AG04450 (cell line): ENCODE data around the gene CYP2S1. TPM values are rescaled to one million over a fixed set of nuclear protein-coding genes. Genes with fewer than 3 reads are reported as not detected.

Experiments
- CTCF ChIA-PET: fragments of 300-600, 350-600 bp; formaldehyde crosslinking; extraction: SDS; loops from one replicate; lab custom pipeline; 2022; ENCODE audit warnings: antibody characterized with exemption, inconsistent platforms; lab: Charles Lee
- POLR2A ChIA-PET: fragments of 350-600 bp; formaldehyde crosslinking; extraction: SDS; loops from one replicate; lab custom pipeline; 2021; ENCODE audit warnings: antibody characterized with exemption, inconsistent platforms; lab: Yijun Ruan, JAX
- DNase-seq: peaks from one replicate; pipeline ENCODE4 v3.0.0-alpha.2; 2011; ENCODE audit warnings: low read depth, low spot score
- H3K27ac ChIP-seq: one replicate; pipeline ENCODE4 v1.5.1; 2012; ENCODE audit warnings: low read depth, low read length, control low read depth
- H3K27me3 ChIP-seq: one replicate; pipeline ENCODE4 v1.6.0; 2012; ENCODE audit warnings: low read length; ENCODE audit not compliant: control insufficient read depth, insufficient read depth
- H3K4me3 ChIP-seq: 2 replicates; pipeline ENCODE4 v1.5.1; 2011; ENCODE audit warnings: mild to moderate bottlenecking, low read depth, low read length, control low read depth
- H3K9me3 ChIP-seq: 2 replicates; pipeline ENCODE4 v1.5.1; 2012; ENCODE audit warnings: low read length; ENCODE audit not compliant: control insufficient read depth, insufficient read depth
- CTCF ChIP-seq: IDR thresholded peaks from 2 replicates; pipeline ENCODE4 v1.5.1; 2011; ENCODE audit warnings: low read depth, low read length, control low read depth, inconsistent platforms
- polyA plus RNA-seq: library from polyadenylated mRNA; depleted of rRNA; stranded (reverse); fragments of >200 nt; gene quantifications from 2 replicates; pipeline ENCODE4 v1.2.3, GENCODE V29; 2011; rRNA removed

The CYP2S1 gene
- polyA plus RNA-seq, 1 experiment, result 0.73 TPM

GRCh38 chr19:41248895-41249294 lies 55.9 kb downstream of the CYP2S1 start:
- no peaks in the 10 kb centered on the region for H3K27me3 ChIP-seq
- 0 out of 2 replicates have a peak, but pooled peaks have one; percentile 10 for TF ChIP-seq CTCF
- H3K9me3 ChIP-seq, result no peaks in the 10 kb centered on the region
- CTCF ChIA-PET, result interaction anchor here (0.8 to 1.4 kb wide), 4 partner anchors 9 to 18 kb away, joined by 3 to 7 read pairs (median 4); no protein-coding TSS in a partner anchor
- no peak overlapping the region for H3K27ac ChIP-seq
- H3K4me3 ChIP-seq, result no peak overlapping the region
- POLR2A ChIA-PET, result interaction anchor here (0.7 to 2.1 kb wide), 3 partner anchors 8 to 25 kb away, joined by 3 to 9 read pairs (median 5); no protein-coding TSS in a partner anchor
- DNase-seq, result no peak

GRCh38 chr19:41249707-41250423 lies 56.8 kb downstream of the CYP2S1 start:
- H3K27ac ChIP-seq, result no peak overlapping the region
- no peak for DNase-seq
- CTCF ChIA-PET, result interaction anchor here (1.4 kb wide), 1 partner anchor 13 kb away, joined by 7 read pairs; no protein-coding TSS in a partner anchor
- H3K4me3 ChIP-seq, result no peak overlapping the region
- POLR2A ChIA-PET, result no interaction called here
- no peak for TF ChIP-seq CTCF
- H3K27me3 ChIP-seq, result no peaks in the 10 kb centered on the region
- no peaks in the 10 kb centered on the region for H3K9me3 ChIP-seq

GRCh38 chr19:41253660-41254059 lies 60.6 kb downstream of the CYP2S1 start:
- CTCF ChIA-PET, result no interaction called here
- Histone ChIP-seq H3K27ac (no peak overlapping the region), H3K27me3 (no peaks in the 10 kb centered on the region), H3K4me3 (no peak overlapping the region), H3K9me3 (no peaks in the 10 kb centered on the region)
- no peak for DNase-seq
- no peak for TF ChIP-seq CTCF
- POLR2A ChIA-PET, result interaction anchor here (1.3 kb wide), 1 partner anchor 35 kb away, joined by 3 read pairs; the partner anchor contains the start of gene AXL

GRCh38 chr19:41255171-41255570 lies 62.2 kb downstream of the CYP2S1 start:
- no peaks in the 10 kb centered on the region for H3K9me3 ChIP-seq
- no peaks in the 10 kb centered on the region for H3K27me3 ChIP-seq
- H3K27ac ChIP-seq, result peak overlapping the region; percentile 47
- no peak for TF ChIP-seq CTCF
- H3K4me3 ChIP-seq, result no peak overlapping the region
- DNase-seq, result no peak
- POLR2A ChIA-PET, result interaction anchor here (0.6 to 1.3 kb wide), 3 partner anchors 29 to 100 kb away, joined by 3 to 5 read pairs (median 3); partner anchors contain the start of gene AXL
- CTCF ChIA-PET, result no interaction called here

Other genes with a start within 250 kb of the CYP2S1 start
- gene CYP2B6, start 201.9 kb upstream of the CYP2S1 start, polyA plus RNA-seq, result not detected in 2 replicates
- gene CYP2A13, start 104.8 kb upstream of the CYP2S1 start, polyA plus RNA-seq, result not detected in 2 replicates
- gene CYP2F1, start 78.8 kb upstream of the CYP2S1 start, polyA plus RNA-seq, result not detected in 2 replicates
- 210 and 212 TPM in 2 replicates for gene AXL, start 26.0 kb downstream of the CYP2S1 start, polyA plus RNA-seq
- 42.3 and 56.3 TPM in 2 replicates for gene HNRNPUL1, start 71.2 kb downstream of the CYP2S1 start, polyA plus RNA-seq
- 8.5 and 9.3 TPM in 2 replicates for gene CCDC97, start 117.0 kb downstream of the CYP2S1 start, polyA plus RNA-seq
- 4.9 and 11.2 TPM in 2 replicates for gene TGFB1, start 160.7 kb downstream of the CYP2S1 start, polyA plus RNA-seq
- 3.9 and 5.1 TPM in 2 replicates for gene B9D2, start 170.9 kb downstream of the CYP2S1 start, polyA plus RNA-seq
- gene TMEM91, start 183.3 kb downstream of the CYP2S1 start, polyA plus RNA-seq, result 5.2 and 6.3 TPM in 2 replicates
- gene EXOSC5, start 204.1 kb downstream of the CYP2S1 start, polyA plus RNA-seq, result 7.8 and 11.7 TPM in 2 replicates
- gene BCKDHA, start 204.6 kb downstream of the CYP2S1 start, polyA plus RNA-seq, result 10.8 and 15.3 TPM in 2 replicates
- gene B3GNT8, start 234.2 kb downstream of the CYP2S1 start, polyA plus RNA-seq, result 0.14 and 0.29 TPM in 2 replicates
- gene DMAC2, start 246.7 kb downstream of the CYP2S1 start, polyA plus RNA-seq, result 58.2 and 64.7 TPM in 2 replicates
- not detected in 2 replicates for gene ERICH4, start 249.9 kb downstream of the CYP2S1 start, polyA plus RNA-seq